ENCODE data around the gene NLGN1.

NLGN1 gene

GRCh38 chr3:173773800-173774199, 376.3 kb downstream of the NLGN1 start:
- no peak for DNase-seq (ENCODE audit: extremely low spot score)
- ChIA-PET CTCF (no interaction called here), POLR2A (no interaction called here)
- TF ChIP-seq ARNT (IDR thresholded peaks at IDR 0.05) (no peak), LEF1 (IDR thresholded peaks at IDR 0.05; ENCODE audit: borderline replicate concordance) (no peak), HDGF (IDR thresholded peaks at IDR 0.05; ENCODE audit: borderline replicate concordance) (no peak), SUZ12 (IDR thresholded peaks at IDR 0.05) (no peak), BHLHE40 (IDR thresholded peaks at IDR 0.05; ENCODE audit: borderline replicate concordance) (no peak), FOXM1 (IDR thresholded peaks at IDR 0.05; ENCODE audit: borderline replicate concordance) (no peak), ELF4 (IDR thresholded peaks at IDR 0.05) (no peak), SP1 (IDR thresholded peaks at IDR 0.05) (no peak), PKNOX1 (IDR thresholded peaks at IDR 0.05) (no peak), NFRKB (IDR thresholded peaks at IDR 0.05) (no peak)

DNA sequence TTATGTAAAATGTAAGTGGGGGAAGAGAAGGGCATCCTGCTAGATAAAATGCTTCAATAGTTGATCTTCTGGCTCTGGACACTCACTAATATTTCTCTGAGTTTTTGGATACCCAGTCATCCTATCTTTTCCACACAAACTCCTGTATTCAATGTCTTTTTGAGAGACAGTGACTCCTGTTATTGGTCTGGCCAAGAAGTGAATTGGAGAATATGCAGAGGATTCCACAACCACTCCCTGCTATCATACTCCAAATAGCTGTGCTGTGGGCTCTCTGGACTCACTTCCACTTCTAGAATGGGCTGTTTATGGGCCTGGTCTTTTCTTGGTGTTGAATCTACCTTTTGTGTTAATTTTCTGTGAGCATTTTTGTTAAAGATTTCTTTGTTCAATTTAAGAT, 376.8 kb downstream of the NLGN1 start:
- ChIA-PET CTCF (no interaction called here), POLR2A (no interaction called here)
- no peak for DNase-seq (ENCODE audit: extremely low spot score)
- TF ChIP-seq BHLHE40 (IDR thresholded peaks at IDR 0.05; ENCODE audit: borderline replicate concordance) (no peak), SUZ12 (IDR thresholded peaks at IDR 0.05) (no peak), TARDBP (IDR thresholded peaks at IDR 0.05) (no peak)

GRCh38 chr3:173778251-173778650, 380.7 kb downstream of the NLGN1 start:
- TF ChIP-seq SUZ12 (IDR thresholded peaks at IDR 0.05) (no peak), FOXK2 (IDR thresholded peaks at IDR 0.05) (no peak), LEF1 (IDR thresholded peaks at IDR 0.05; ENCODE audit: borderline replicate concordance) (no peak), L3MBTL2 (conservative IDR thresholded peaks at IDR 0.05) (no peak), FOXA1 (IDR thresholded peaks at IDR 0.05) (no peak), TARDBP (IDR thresholded peaks at IDR 0.05) (no peak), FOXM1 (IDR thresholded peaks at IDR 0.05; ENCODE audit: borderline replicate concordance) (no peak), BHLHE40 (IDR thresholded peaks at IDR 0.05; ENCODE audit: borderline replicate concordance) (no peak), PKNOX1 (IDR thresholded peaks at IDR 0.05) (no peak), NFRKB (IDR thresholded peaks at IDR 0.05) (no peak), CTBP1 (IDR thresholded peaks at IDR 0.05; ENCODE audit: borderline replicate concordance) (no peak), ELF4 (IDR thresholded peaks at IDR 0.05) (no peak), ZNF384 (IDR thresholded peaks at IDR 0.05) (no peak), ARNT (IDR thresholded peaks at IDR 0.05) (no peak), SP1 (IDR thresholded peaks at IDR 0.05) (no peak), HDGF (IDR thresholded peaks at IDR 0.05; ENCODE audit: borderline replicate concordance) (no peak)
- CTCF ChIA-PET = no interaction called here

DNA sequence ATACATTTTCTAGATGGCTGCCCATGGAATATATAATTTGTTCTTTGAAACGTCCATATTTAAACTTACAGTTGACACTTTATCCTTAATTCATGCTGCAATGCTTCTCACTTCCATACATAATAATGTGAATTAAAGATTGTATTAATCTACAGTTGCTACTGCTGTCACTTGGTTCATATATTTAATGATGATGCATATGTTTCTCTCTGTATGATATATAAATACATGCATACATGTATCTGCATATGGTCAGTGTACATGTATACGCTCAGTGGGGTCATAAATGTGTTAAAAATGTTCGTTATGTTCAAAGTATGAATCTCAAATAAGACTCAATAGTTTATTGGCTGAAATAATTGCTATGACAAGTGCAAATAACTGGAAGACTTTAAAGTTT, 382.5 kb downstream of the NLGN1 start:
- no peak for DNase-seq (ENCODE audit: extremely low spot score)
- TF ChIP-seq HDGF (IDR thresholded peaks at IDR 0.05; ENCODE audit: borderline replicate concordance) (no peak), L3MBTL2 (conservative IDR thresholded peaks at IDR 0.05) (no peak), TARDBP (IDR thresholded peaks at IDR 0.05) (no peak), ELF4 (IDR thresholded peaks at IDR 0.05) (no peak), LEF1 (IDR thresholded peaks at IDR 0.05; ENCODE audit: borderline replicate concordance) (no peak), ZNF384 (IDR thresholded peaks at IDR 0.05) (no peak), CTBP1 (IDR thresholded peaks at IDR 0.05; ENCODE audit: borderline replicate concordance) (no peak), SUZ12 (IDR thresholded peaks at IDR 0.05) (no peak)
- ChIA-PET CTCF (no interaction called here), POLR2A (no interaction called here)

More at GRCh38 chr3:173778251-173778650, 380.7 kb downstream of the NLGN1 start:
- no peak for DNase-seq (ENCODE audit: extremely low spot score)
- POLR2A ChIA-PET = no interaction called here

GRCh38 chr3:173785004-173785403, 387.5 kb downstream of the NLGN1 start:
- ChIA-PET CTCF (no interaction called here), POLR2A (no interaction called here)
- TF ChIP-seq CTBP1 (IDR thresholded peaks at IDR 0.05; ENCODE audit: borderline replicate concordance) (no peak), FOXA1 (IDR thresholded peaks at IDR 0.05) (no peak), PKNOX1 (IDR thresholded peaks at IDR 0.05) (no peak), FOXM1 (IDR thresholded peaks at IDR 0.05; ENCODE audit: borderline replicate concordance) (no peak), ZNF384 (IDR thresholded peaks at IDR 0.05) (no peak), NFRKB (IDR thresholded peaks at IDR 0.05) (no peak), BHLHE40 (IDR thresholded peaks at IDR 0.05; ENCODE audit: borderline replicate concordance) (no peak), ELF4 (IDR thresholded peaks at IDR 0.05) (no peak), FOXK2 (IDR thresholded peaks at IDR 0.05) (no peak), TARDBP (IDR thresholded peaks at IDR 0.05) (no peak), SP1 (IDR thresholded peaks at IDR 0.05) (no peak), LEF1 (IDR thresholded peaks at IDR 0.05; ENCODE audit: borderline replicate concordance) (no peak), ARNT (IDR thresholded peaks at IDR 0.05) (no peak), L3MBTL2 (conservative IDR thresholded peaks at IDR 0.05) (no peak), HDGF (IDR thresholded peaks at IDR 0.05; ENCODE audit: borderline replicate concordance) (no peak), SUZ12 (IDR thresholded peaks at IDR 0.05) (no peak)
- peak; percentile 10 for DNase-seq (ENCODE audit: extremely low spot score)

DNA sequence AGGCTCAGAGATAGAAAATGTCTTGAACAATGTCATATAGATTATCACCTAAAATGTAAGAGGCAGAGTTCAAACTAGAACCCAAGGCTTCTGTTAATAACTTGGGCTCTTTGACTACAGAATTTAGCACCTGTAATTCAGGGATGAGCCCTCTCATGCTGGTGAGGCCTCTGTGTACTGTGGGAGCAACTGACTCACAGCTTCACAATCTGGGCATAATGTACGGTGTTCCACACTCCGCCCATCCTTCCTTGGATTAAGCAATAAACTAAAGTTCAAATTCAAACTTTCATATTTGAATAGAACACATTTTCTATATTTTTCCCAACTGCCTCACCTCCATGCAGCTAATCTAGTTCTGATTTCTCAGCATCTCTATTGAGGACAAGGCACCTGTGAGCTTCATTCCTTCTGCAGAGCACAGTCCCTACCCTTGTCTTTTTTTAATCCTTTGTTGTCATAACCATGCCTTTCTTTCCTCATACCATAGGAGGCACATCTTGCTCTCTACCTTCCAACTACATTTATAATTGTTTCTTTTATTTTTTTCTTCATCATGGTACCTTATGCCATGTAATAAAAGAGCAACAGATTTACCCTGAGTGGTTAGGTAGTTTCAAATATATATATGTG, 392.1 kb downstream of the NLGN1 start:
- ChIA-PET CTCF (interaction anchor here (0.7 kb wide), 1 partner anchor 206 kb away, joined by 3 read pairs; no protein-coding TSS in a partner anchor), POLR2A (no interaction called here)
- TF ChIP-seq ARNT (IDR thresholded peaks at IDR 0.05) (no peak), SP1 (IDR thresholded peaks at IDR 0.05) (no peak), BHLHE40 (IDR thresholded peaks at IDR 0.05; ENCODE audit: borderline replicate concordance) (no peak), L3MBTL2 (conservative IDR thresholded peaks at IDR 0.05) (no peak), FOXA1 (IDR thresholded peaks at IDR 0.05) (no peak), FOXM1 (IDR thresholded peaks at IDR 0.05; ENCODE audit: borderline replicate concordance) (no peak), SUZ12 (IDR thresholded peaks at IDR 0.05) (no peak), CTBP1 (IDR thresholded peaks at IDR 0.05; ENCODE audit: borderline replicate concordance) (no peak), ZNF384 (IDR thresholded peaks at IDR 0.05) (no peak), NFRKB (IDR thresholded peaks at IDR 0.05) (no peak), ELF4 (IDR thresholded peaks at IDR 0.05) (no peak), TARDBP (IDR thresholded peaks at IDR 0.05) (no peak), LEF1 (IDR thresholded peaks at IDR 0.05; ENCODE audit: borderline replicate concordance) (no peak), HDGF (IDR thresholded peaks at IDR 0.05; ENCODE audit: borderline replicate concordance) (no peak), PKNOX1 (IDR thresholded peaks at IDR 0.05) (no peak), FOXK2 (IDR thresholded peaks at IDR 0.05) (no peak)
- no peak for DNase-seq (ENCODE audit: extremely low spot score)
